SK-N-SH (cell line): ENCODE data around the gene RNF150.

Experiments used
- CTCF ChIP-seq: fragments of 200-600 bp; sonication (generic); IDR thresholded peaks from 2 replicates; pipeline ENCODE4 v1.6.1; 2017; ENCODE audit warnings: antibody characterized with exemption, mild to moderate bottlenecking, moderate library complexity
- NRF1 ChIP-seq: IDR thresholded peaks from 2 replicates; pipeline ENCODE4 v1.6.1; 2012; ENCODE audit warnings: low read depth, mild to moderate bottlenecking, low read length
- POLR2AphosphoS5 ChIP-seq: IDR thresholded peaks from 2 replicates; pipeline ENCODE4 v1.6.1; 2012; ENCODE audit warnings: low read depth, low read length
- SMC3 ChIP-seq: IDR thresholded peaks from 2 replicates; pipeline ENCODE4 v1.6.1; 2012; ENCODE audit warnings: low read depth, low read length, improper control_type of control experiment
- TAF1 ChIP-seq: IDR thresholded peaks from 2 replicates; pipeline ENCODE4 v1.6.1; 2012; ENCODE audit warnings: low read depth, mild to moderate bottlenecking, low read length, moderate library complexity, borderline replicate concordance
- TEAD4 ChIP-seq: IDR thresholded peaks from 2 replicates; pipeline ENCODE4 v1.4.0; 2012; ENCODE audit warnings: mild to moderate bottlenecking, borderline replicate concordance; ENCODE audit not compliant: insufficient read depth

GRCh38 chr4:141133999-141134995, 1.0 kb upstream of the RNF150 start:
- TF ChIP-seq TEAD4 = no peak
- no peak for TF ChIP-seq POLR2AphosphoS5
- TF ChIP-seq CTCF = no peak; the same call in 1 of the 2 replicates
- TF ChIP-seq NRF1 = no peak
- no peak for TF ChIP-seq SMC3
- TF ChIP-seq TAF1 = no peak
